AG04449 (cell line): ENCODE results near the gene RFX4.
"Not testable (repeated sequence)": the region's sequence is repeated elsewhere in the genome, so short reads cannot be mapped to it uniquely, and the experiment has no call there.

ENCODE experiments used
- CTCF ChIA-PET: fragments of 350-600 bp; formaldehyde crosslinking; extraction: SDS; loops from one replicate; lab custom pipeline; 2021; ENCODE audit warnings: antibody characterized with exemption; lab: Yijun Ruan, JAX
- POLR2A ChIA-PET: fragments of 400-600, 350-600 bp; formaldehyde crosslinking; extraction: SDS; loops from one replicate; lab custom pipeline; 2020; ENCODE audit warnings: antibody characterized with exemption, inconsistent platforms; lab: Yijun Ruan, JAX
- DNase-seq: peaks from one replicate; pipeline ENCODE4 v3.0.0-alpha.2; 2010; ENCODE audit warnings: low read depth, low spot score
- H3K4me3 ChIP-seq: 2 replicates; pipeline ENCODE4 v1.5.1; 2011; ENCODE audit warnings: low read depth, mild to moderate bottlenecking, control low read depth, low read length
- TF ChIP-seq, protein P1 (sequence below): IDR thresholded peaks from one replicate; pipeline ENCODE4 v1.5.1; 2011; ENCODE audit warnings: mild to moderate bottlenecking, moderate library complexity, low read length, control low read depth, inconsistent platforms; ENCODE audit not compliant: insufficient read depth; ENCODE audit errors: missing control alignments

RFX4 gene

DNA sequence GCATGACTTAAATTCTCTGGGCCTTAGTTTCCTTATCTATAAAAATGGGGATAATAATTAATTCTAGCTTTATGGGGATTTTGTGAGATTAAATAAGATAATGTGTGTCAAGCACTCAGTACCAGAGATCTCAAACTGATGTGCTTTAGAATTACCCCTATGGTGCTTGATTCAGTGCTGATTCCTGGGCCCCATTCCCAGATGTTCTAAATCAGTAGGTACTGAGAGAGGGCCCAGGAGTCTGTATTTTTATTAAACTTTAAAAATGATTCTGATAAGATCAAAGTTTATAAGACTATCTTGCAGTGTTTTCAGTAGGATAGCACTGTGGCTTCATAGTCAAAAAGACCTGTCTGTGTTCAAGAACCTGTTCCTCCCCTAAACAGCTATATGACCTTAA lies 102.6 kb downstream of the RFX4 start:
- CTCF ChIA-PET, result interaction anchor here (1.5 kb wide), 1 partner anchor 156 kb away, joined by 5 read pairs; no protein-coding TSS in a partner anchor
- POLR2A ChIA-PET, result no interaction called here
- DNase-seq, result no peak
- TF ChIP-seq, protein P1, sequence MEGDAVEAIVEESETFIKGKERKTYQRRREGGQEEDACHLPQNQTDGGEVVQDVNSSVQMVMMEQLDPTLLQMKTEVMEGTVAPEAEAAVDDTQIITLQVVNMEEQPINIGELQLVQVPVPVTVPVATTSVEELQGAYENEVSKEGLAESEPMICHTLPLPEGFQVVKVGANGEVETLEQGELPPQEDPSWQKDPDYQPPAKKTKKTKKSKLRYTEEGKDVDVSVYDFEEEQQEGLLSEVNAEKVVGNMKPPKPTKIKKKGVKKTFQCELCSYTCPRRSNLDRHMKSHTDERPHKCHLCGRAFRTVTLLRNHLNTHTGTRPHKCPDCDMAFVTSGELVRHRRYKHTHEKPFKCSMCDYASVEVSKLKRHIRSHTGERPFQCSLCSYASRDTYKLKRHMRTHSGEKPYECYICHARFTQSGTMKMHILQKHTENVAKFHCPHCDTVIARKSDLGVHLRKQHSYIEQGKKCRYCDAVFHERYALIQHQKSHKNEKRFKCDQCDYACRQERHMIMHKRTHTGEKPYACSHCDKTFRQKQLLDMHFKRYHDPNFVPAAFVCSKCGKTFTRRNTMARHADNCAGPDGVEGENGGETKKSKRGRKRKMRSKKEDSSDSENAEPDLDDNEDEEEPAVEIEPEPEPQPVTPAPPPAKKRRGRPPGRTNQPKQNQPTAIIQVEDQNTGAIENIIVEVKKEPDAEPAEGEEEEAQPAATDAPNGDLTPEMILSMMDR, result no peak
- no peak overlapping the region for H3K4me3 ChIP-seq

DNA sequence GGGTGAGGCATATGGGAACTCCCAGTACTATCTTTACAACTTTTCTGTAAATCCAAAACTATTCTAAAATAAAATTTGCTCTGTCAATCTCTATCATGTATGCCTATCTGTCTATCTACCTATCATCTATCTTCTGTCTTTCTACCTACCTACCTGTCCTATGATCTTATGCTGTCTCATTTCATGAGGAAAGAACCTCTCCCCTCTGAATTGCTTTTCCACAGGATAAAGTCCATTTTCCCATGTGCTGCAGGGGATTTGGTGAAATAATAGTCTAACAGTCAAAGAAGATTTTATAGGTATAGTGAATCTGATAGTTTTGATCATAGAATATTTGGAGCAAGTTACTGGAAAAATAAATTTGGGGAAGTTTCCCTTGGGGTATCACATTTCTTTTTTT lies 104.9 kb downstream of the RFX4 start:
- no peak for DNase-seq
- TF ChIP-seq, protein P1, result no peak
- H3K4me3 ChIP-seq, result no peak overlapping the region
- ChIA-PET CTCF (no interaction called here), POLR2A (no interaction called here)

DNA sequence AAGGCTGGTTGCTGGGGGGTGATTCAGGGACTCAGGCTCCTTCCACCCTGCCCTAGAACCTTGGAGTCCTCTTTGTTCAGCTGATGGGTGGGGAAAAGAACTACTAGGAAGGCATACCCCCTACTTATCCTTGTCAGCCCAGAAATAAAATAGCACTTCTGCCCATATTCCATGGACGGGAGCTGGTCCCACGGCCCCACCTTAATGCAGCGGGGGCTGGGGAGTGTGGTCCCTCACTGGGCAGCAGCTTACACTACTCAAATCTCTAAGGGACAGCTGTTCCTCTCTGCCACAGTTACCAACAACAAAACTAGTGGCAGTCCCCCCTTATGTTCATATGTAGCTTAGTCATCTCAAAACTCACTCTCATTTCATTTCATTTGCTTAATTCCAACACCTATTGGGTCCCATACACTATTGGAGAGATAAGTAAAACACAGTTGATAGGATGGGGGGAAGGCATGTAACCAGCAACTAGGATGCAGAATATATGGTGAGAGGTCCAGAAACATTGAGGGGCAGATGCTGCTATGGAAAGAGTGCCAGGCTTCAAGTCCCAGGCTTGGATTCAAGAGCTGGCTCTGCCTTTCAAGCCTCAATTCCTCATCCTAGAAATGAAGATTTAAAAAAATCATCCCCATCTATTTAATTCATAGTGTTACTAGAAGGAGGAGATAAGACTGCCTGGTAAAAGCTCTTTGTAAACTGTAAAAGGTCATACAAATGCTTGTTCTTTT lies 107.9 kb downstream of the RFX4 start:
- no peak overlapping the region for H3K4me3 ChIP-seq
- TF ChIP-seq, protein P1, result no peak
- ChIA-PET CTCF (interaction anchor here (1.2 kb wide), 1 partner anchor 8 kb away, joined by 3 read pairs; no protein-coding TSS in a partner anchor), POLR2A (no interaction called here)
- no peak for DNase-seq

- H3K4me3 ChIP-seq, DNase-seq, CTCF ChIA-PET, POLR2A ChIA-PET: not testable (repeated sequence)
Measured at GRCh38 chr12:106692033-106692432, 109.2 kb downstream of the RFX4 start.

GRCh38 chr12:106692896-106693820 lies 110.4 kb downstream of the RFX4 start:
- CTCF ChIA-PET, result no interaction called here
- POLR2A ChIA-PET, result no interaction called here
- DNase-seq, result no peak
- no peak overlapping the region for H3K4me3 ChIP-seq
- TF ChIP-seq, protein P1, result no peak

DNA sequence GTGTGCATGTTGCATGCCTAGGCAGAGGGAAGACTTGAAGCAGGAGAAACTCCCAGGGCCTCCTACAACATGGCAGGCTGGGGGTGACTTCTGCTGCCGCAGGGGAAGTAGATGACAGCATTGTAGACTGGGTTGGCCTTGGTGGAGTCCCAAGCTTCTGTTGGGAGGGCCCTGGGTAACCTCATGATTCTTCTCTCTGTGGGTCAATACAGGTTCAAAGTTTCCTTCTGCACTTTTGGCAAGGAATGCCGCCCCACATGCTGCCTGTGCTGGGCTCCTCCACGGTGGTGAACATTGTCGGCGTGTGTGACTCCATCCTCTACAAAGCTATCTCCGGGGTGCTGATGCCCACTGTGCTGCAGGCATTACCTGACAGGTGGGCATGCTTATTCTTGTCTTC lies 113.3 kb downstream of the RFX4 start:
- ChIA-PET POLR2A (no interaction called here), CTCF (no interaction called here)
- no peak for DNase-seq
- TF ChIP-seq, protein P1, result no peak
- H3K4me3 ChIP-seq, result no peak overlapping the region
